HG03521 (cell line): ENCODE measurements around the gene CMC1.
"Not testable (repeated sequence)": the region's sequence is repeated elsewhere in the genome, so short reads cannot be mapped to it uniquely, and the experiment has no call there.

Source experiments
- ATAC-seq: cut with Tn5 transposase; IDR thresholded peaks from one replicate; pipeline ENCODE4 v1.9.1; 2021; ENCODE audit warnings: mild to moderate bottlenecking, moderate library complexity; ENCODE audit not compliant: unreplicated experiment

The CMC1 gene

GRCh38 chr3:28243424-28244106 is 2.1 kb downstream of the CMC1 start:
- ATAC-seq, result no peak

DNA sequence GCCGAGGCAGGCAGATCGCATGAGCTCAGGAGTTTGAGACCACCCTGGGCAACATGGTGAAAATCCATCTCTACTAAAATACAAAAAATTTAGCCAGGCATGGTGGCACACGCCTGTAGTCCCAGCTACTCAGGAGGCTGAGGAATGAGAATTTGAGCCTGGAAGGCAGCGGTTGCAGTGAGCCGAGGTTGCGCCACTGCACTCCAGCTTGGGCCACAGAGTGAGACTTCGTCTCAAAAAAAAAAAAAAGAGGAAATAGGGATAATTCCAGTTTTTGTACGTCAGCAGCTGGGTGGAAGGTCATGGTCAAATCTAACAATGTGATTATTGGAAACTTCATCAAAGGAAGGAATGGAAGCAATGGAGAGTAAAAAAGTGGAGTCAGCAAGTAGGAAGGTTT is 3.1 kb downstream of the CMC1 start:
- ATAC-seq, result no peak

DNA sequence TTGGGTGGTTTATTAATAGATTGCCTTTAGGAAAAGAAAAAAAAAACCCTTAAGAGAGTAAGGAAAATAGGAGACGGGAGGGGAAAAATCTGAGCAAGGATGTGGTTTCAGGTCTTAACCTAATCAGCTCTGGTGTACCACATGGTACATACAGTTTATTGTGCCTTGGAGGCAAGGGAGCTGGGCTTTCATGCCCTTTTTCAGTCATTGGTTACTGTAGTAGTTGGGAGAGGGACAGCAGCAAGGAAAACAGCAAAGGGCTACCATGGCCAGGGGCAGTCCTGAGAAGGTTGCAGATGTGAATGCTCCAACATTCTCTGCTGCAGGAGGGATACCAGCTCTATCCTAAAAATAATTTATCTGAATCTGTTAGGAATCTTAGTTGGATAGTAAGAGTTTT is 5.9 kb downstream of the CMC1 start:
- ATAC-seq, result no peak

DNA sequence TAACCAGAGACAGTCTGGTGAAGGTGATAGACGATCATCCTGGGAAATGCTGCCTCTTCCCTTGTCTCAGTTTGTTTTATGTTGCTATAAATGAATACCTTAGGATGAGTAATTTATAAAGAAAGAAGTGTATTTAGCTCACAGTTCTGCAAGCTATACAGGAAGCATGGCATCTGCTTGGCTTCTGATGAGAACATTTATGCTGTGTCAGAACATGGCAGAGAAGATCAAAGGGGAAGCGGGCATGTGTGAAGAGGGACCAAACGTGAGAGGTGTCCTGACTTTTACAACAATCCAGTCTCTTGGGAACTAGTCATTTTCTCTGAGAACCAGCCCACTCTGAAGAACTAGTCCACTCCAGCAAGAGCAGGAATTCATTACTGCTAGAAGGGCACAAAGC is 9.6 kb downstream of the CMC1 start:
- no peak for ATAC-seq

GRCh38 chr3:28252001-28252431 is 10.6 kb downstream of the CMC1 start:
- no peak for ATAC-seq

DNA sequence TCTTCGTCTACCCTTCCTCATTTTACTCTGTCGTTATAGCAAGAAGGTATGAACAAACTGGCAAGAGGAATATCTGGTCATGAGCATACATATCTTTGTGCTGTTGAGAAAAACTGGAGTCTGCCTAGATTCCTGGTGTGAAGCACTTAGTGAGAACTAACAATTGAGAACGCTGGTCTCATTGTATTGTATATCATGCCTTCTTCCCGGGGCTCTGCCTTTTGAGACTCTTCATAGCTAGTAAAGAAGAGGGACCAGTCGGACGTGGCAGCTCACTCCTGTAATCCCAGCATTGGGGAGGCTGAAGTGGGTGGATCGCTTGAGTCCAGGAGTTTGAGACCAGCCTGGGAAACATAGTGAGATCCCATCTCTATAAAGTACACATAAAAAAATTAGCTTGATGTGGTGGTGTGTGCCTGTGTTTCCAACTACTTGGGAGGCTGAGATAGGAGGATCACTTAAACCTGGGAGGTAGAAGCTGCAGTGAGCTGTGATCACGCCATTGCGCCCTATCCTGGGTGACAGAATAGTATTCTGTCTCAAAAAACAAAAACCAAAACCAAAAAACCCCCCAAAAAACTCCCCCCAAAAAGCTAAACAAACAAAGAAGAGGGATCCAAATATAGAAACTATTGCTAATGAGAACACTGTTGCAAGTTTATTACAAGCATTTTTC is 11.8 kb downstream of the CMC1 start:
- no peak for ATAC-seq

DNA sequence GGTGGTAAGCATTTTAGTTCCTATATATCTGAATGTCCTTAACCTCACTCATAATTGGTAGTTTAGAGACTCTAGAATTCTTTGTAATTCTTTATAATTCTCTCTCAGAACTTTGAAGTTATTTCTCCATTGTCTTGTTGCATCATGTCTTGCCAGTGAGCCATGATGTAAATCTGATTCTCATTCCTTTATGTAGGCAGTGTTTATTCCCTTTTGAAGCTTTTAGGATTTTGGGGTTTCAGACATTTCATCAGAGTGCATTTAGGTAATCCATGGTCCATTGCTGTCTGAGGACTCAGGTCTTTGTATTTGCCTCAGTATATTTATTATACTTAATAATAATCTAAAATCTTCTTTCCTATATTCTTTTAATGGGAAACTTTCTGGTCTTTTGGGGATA is 20.6 kb downstream of the CMC1 start:
- no peak for ATAC-seq

DNA sequence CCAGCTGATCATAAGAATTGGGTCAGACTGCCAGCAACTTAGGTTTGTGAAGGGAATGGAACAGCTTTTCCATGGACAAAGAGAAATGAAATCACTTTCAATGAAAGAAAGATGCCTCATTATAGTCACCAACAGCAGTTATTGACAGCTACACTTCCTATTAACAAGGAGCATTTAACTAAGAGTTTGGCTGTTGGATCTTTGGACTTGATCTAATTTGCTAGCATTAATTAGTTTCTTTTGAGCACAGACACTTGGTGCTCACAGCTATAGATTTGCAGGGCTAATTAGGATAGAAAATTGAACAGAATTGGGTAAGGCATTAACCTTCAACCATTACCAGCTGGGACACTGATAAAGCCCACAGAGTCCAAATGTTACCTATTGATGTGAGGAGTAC is 24.2 kb downstream of the CMC1 start:
- no peak for ATAC-seq

GRCh38 chr3:28267984-28268849 is 26.8 kb downstream of the CMC1 start:
- ATAC-seq, result no peak

DNA sequence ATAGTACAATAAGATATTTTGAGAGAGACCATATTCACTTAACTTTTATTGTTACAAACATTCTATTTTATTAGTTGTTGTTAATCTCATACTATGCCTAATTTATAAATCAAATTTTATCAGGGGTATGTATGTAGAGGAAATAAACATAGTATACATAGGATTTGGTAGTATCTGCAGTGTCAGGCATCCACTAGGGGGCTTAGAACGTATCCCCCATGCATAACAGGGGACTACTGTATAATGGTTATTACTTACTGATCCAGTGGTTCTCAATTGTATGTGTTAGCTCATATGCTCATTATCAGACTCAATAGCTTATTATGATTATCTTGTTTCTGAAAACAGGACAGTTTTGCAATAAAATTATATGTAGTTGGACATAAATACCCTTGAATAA is 27.6 kb downstream of the CMC1 start:
- ATAC-seq, result no peak

DNA sequence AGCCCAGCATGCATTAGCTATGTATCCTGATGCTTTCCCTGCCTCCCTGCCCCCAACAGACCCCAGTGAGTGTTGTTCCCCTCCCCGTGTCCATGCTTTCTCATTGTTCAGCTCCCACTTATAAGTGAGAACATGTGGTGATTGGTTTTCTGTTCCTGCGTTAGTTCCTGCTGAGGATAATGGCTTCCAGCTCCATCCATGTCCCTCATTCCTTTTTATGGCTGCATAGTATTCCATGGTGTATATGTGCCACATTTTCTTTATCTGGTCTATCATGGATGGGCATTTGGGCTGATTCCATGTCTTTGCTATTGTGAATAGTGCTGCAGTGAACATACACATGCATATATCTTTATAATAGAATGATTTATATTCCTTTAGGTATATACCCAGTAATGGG is 28.5 kb downstream of the CMC1 start:
- not testable (repeated sequence) for ATAC-seq

- ATAC-seq, result no peak
Observed at GRCh38 chr3:28273837-28274236, 32.4 kb downstream of the CMC1 start.

GRCh38 chr3:28278918-28279317 is 37.5 kb downstream of the CMC1 start:
- ATAC-seq, result no peak

DNA sequence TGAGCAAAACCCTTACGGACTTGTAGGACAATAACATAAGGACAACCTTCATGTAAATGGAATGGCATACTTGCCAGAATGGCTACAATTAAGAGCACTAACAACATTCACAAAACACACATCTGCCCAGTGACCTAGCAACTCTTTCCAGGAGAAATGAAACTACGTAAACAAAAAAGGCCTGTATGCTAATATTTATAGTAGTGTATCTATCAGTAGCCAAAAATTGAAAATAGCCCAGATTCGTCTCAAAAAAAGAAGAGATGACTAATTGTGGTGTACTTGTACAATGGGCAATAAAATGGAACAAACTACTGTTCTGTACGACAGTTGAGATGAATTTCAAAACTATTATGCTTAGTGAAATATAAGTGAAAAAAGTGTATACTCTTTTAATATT is 38.4 kb downstream of the CMC1 start:
- ATAC-seq, result no peak

GRCh38 chr3:28280781-28281180 is 39.4 kb downstream of the CMC1 start:
- no peak for ATAC-seq

DNA sequence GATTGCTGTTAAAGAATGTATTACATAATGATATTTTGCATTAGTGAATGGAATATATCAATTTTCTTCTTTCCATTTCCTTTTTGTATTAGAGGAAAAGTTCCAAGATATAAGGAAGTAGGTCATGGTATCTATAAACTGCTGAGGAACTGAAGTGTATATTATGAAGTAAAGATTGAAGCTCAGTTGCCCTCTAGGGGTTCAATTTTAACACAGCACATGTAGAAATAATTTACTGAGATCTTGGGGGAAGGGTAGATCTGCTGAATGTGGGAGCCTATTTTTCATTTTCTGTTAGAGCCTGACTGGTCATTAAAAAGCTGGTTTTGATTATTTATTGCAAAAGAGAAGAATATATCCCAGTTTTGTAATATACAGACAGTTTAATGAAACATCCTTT is 45.2 kb downstream of the CMC1 start:
- ATAC-seq, result peak; percentile 79

DNA sequence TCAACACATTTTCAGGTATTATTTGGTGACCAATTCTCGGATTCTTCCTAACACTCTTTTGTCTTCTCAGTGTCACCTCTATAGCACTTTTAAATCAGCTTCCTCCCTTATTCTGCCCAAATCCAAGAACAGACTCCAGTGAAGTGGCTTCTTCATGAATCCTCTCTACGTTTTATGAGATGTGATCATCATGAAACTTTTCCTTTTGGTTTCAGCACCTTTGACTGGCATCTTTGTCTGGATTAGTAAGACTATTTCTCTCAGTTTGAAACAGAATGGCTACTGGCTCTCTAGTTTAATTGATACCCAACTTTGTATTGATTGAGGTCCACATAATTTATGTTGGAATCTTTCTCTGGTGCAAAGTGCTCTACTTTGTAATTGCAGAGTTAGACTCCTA is 45.6 kb downstream of the CMC1 start:
- ATAC-seq, result no peak

DNA sequence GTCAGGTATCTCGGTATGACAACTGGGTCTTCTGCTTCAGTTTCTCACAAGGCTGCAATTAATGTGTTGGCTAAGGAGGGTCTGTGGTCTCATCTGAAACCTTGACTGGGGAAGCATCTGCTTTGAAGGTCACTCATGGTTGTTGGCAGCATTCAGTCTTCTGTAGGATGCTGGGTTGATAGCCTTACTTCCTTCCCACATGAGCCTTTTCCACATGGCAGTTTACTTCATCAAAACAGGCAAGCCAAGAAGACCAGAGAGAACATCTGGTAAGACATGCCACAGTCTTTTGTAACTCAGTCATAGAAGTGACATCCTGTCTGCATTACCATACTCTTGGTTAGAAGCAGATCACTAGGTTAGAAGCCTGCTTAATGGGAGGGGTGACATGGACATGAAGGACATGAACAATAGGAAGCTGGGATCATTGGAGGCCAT is 49.5 kb downstream of the CMC1 start:
- ATAC-seq, result no peak

GRCh38 chr3:28291577-28291976 is 50.2 kb downstream of the CMC1 start:
- ATAC-seq, result no peak

- ATAC-seq, result no peak
Observed at GRCh38 chr3:28292622-28293021, 51.2 kb downstream of the CMC1 start.

- no peak for ATAC-seq
Observed at GRCh38 chr3:28294667-28295413, 53.4 kb downstream of the CMC1 start.
